Gastroesophageal sphincter (tissue), 4 donors: ENCODE measurements around the gene RASL10A. TPM values are rescaled to one million over a fixed set of nuclear protein-coding genes. Genes with fewer than 3 reads are reported as not detected.
A peak's percentile ranks its signal among the peaks of the same experiment; 100 is the strongest.

Experiments
- ATAC-seq: fragments of 150-250 bp; one replicate; pipeline ENCODE4 v1.9.1; 2016; ENCODE audit warnings: mild to moderate bottlenecking, moderate library complexity
- H3K27ac ChIP-seq, 4 donors: fragments of 200-600 bp; sonication (generic) in 3 of 4; 1 replicate in 3 of 4; 2 replicates in 1 of 4; pipeline ENCODE4 v1.5.1; 2016 to 2019
- H3K27me3 ChIP-seq: fragments of 200-600 bp; sonication (generic); one replicate; pipeline ENCODE4 v1.5.1; 2019
- H3K36me3 ChIP-seq, 2 donors: fragments of 200-600 bp; sonication (generic); one replicate each; pipeline ENCODE4 v1.5.1; 2019; ENCODE audit warnings: control low read depth in 1 of 2
- H3K4me1 ChIP-seq, 3 donors: fragments of 200-600 bp; sonication (generic); 1 replicate in 2 of 3; 2 replicates in 1 of 3; pipeline ENCODE4 v1.5.1; 2016 to 2019; ENCODE audit warnings: control low read depth in 2 of 3
- H3K4me3 ChIP-seq, 2 donors: fragments of 200-600 bp; sonication (generic); one replicate each; pipeline ENCODE4 v1.5.1; 2019; ENCODE audit warnings: mild to moderate bottlenecking in 1 of 2, moderate library complexity in 1 of 2
- H3K9me3 ChIP-seq, 3 donors: fragments of 200-600 bp; sonication (generic); one replicate each; pipeline ENCODE4 v1.5.1; 2017 to 2019; ENCODE audit warnings: control low read depth in 2 of 3
- CTCF ChIP-seq, 4 experiments: fragments of 200-600 bp in 2 of 4; fragments of 450-650 bp in 2 of 4; sonication (generic) in 1 of 4; IDR thresholded peaks; one replicate each; pipeline ENCODE4 v1.5.1; 2017 to 2019; ENCODE audit warnings: antibody characterized with exemption in 4 of 4, mild to moderate bottlenecking in 2 of 4, moderate library complexity in 2 of 4
- EP300 ChIP-seq: sonication (generic); formaldehyde crosslinking; IDR thresholded peaks from one replicate; pipeline ENCODE4 v1.6.1; 2017; ENCODE audit warnings: antibody characterized with exemption, mild to moderate bottlenecking
- POLR2A ChIP-seq, 2 donors: fragments of 450-650 bp; IDR thresholded peaks; one replicate each; pipeline ENCODE4 v1.6.1; 2017; ENCODE audit warnings: antibody characterized with exemption in 2 of 2, mild to moderate bottlenecking in 2 of 2, moderate library complexity in 1 of 2
- POLR2AphosphoS5 ChIP-seq: sonication (generic); formaldehyde crosslinking; IDR thresholded peaks from one replicate; pipeline ENCODE4 v1.6.1; 2017; ENCODE audit warnings: antibody characterized with exemption
- WGBS, 2 donors: methylation state at CpG; one replicate each; pipeline ENCODE4 v1.1.5; 2018; ENCODE audit warnings: low coverage in 1 of 2; 5-methylcytosine and 5-hydroxymethylcytosine counted together
- total RNA-seq, 4 donors: library from RNA; depleted of rRNA; stranded (reverse); fragments of >200 nt; gene quantifications; one replicate each; pipeline ENCODE4 v1.1.0, GENCODE V29; 2016

RASL10A gene
- total RNA-seq, 4 donors from 2014 or later: 0.40 to 0.73 (median 0.72) TPM; not detected in 1

GRCh38 chr22:29308148-29308790, 7.2 kb downstream of the RASL10A start:
- WGBS, 2 donors: no CpG with 5 or more reads among the region's 50 CpGs
- no peak for TF ChIP-seq EP300
- no peak for TF ChIP-seq POLR2AphosphoS5
- no peak for TF ChIP-seq POLR2A (IDR thresholded peaks at IDR 0.05)
- TF ChIP-seq CTCF (IDR thresholded peaks at IDR 0.05): no peak
- H3K4me1 ChIP-seq: peaks cover 3 to 78% (median 48%) of the 10 kb centered on the region in 3 donors
- H3K4me3 ChIP-seq: peak overlapping the region in 1 of 2 donors; percentile 95
- H3K36me3 ChIP-seq: no peaks in the 10 kb centered on the region
- ATAC-seq: no peak
- peaks cover 3% of the 10 kb centered on the region for H3K27me3 ChIP-seq
- H3K9me3 ChIP-seq: no peaks in the 10 kb centered on the region
- H3K27ac ChIP-seq: peak overlapping the region in 3 of 4 donors; percentile 92 to 97 (median 97)

GRCh38 chr22:29307596-29308147, 7.8 kb downstream of the RASL10A start:
- Histone ChIP-seq H3K27ac (peak overlapping the region; percentile 72 to 97 (median 94)), H3K36me3 (no peaks in the 10 kb centered on the region), H3K9me3 (no peaks in the 10 kb centered on the region), H3K4me1 (peaks cover 3 to 79% (median 51%) of the 10 kb centered on the region in 3 donors), H3K27me3 (no peaks in the 10 kb centered on the region), H3K4me3 (peak overlapping the region; percentile 76 to 95)
- TF ChIP-seq POLR2AphosphoS5 (no peak), POLR2A (IDR thresholded peaks at IDR 0.05) (no peak)
- WGBS, 2 donors: 0 to 54% methylated on average over 1 to 7 of the region's 20 CpGs
- ATAC-seq: no peak

GRCh38 chr22:29306835-29307595, 8.5 kb downstream of the RASL10A start:
- peak; percentile 71 for ATAC-seq
- H3K4me1 ChIP-seq: peaks cover 3 to 79% (median 52%) of the 10 kb centered on the region in 3 donors
- no peaks in the 10 kb centered on the region for H3K36me3 ChIP-seq
- no peaks in the 10 kb centered on the region for H3K27me3 ChIP-seq
- no CpG with 5 or more reads among the region's 83 CpGs for WGBS, 2 donors
- peak overlapping the region; percentile 76 to 95 for H3K4me3 ChIP-seq
- H3K27ac ChIP-seq: peak overlapping the region; percentile 72 to 97 (median 94)
- TF ChIP-seq CTCF (IDR thresholded peaks at IDR 0.05) (peak in 3 of 4 experiments; percentile 18 to 52 (median 31)), POLR2AphosphoS5 (peak; percentile 48), POLR2A (IDR thresholded peaks at IDR 0.05) (peak; percentile 69), EP300 (no peak)
- H3K9me3 ChIP-seq: no peaks in the 10 kb centered on the region

GRCh38 chr22:29306175-29306834, 9.2 kb downstream of the RASL10A start, which contains the start of gene GAS2L1:
GAS2L1 (plus strand) TSS chr22:29306650; CDS start chr22:29308106, 1,456 bp downstream.
- peak; percentile 73 for ATAC-seq
- H3K27ac ChIP-seq: peak within 1 kb of the TSS; percentile 72 to 97 (median 94)
- TF ChIP-seq CTCF (IDR thresholded peaks at IDR 0.05) (peak in 3 of 4 experiments; percentile 79 to 94 (median 80)), POLR2AphosphoS5 (peak; percentile 53), EP300 (no peak), POLR2A (IDR thresholded peaks at IDR 0.05) (no peak)
- no peaks in the 10 kb centered on the region for H3K27me3 ChIP-seq
- peaks cover 3 to 76% (median 45%) of the 10 kb centered on the region in 3 donors for H3K4me1 ChIP-seq
- no peaks in the 10 kb centered on the region for H3K9me3 ChIP-seq
- peaks cover 0 to 6% of the 10 kb centered on the region in 2 donors for H3K36me3 ChIP-seq
- peak within 1 kb of the TSS; percentile 76 to 95 for H3K4me3 ChIP-seq
- WGBS, 2 donors: no CpG with 5 or more reads among the region's 40 CpGs

- WGBS, 2 donors: 38 to 60% methylated on average over 1 to 3 of the region's 7 CpGs
- ATAC-seq: no peak
- peak overlapping the region in 3 of 4 donors; percentile 92 to 97 (median 97) for H3K27ac ChIP-seq
- H3K27me3 ChIP-seq: no peaks in the 10 kb centered on the region
- H3K9me3 ChIP-seq: no peaks in the 10 kb centered on the region
- TF ChIP-seq EP300 (no peak), CTCF (IDR thresholded peaks at IDR 0.05) (no peak), POLR2AphosphoS5 (no peak), POLR2A (IDR thresholded peaks at IDR 0.05) (no peak)
- peak overlapping the region in 1 of 2 donors; percentile 95 for H3K4me3 ChIP-seq
- H3K36me3 ChIP-seq: peaks cover 0 to 11% of the 10 kb centered on the region in 2 donors
- peaks cover 3 to 71% (median 43%) of the 10 kb centered on the region in 3 donors for H3K4me1 ChIP-seq
Measured at GRCh38 chr22:29305836-29306174, 9.7 kb downstream of the RASL10A start.
